ENCODE results near the gene MET. TPM values are rescaled to one million over a fixed set of nuclear protein-coding genes. Genes with fewer than 3 reads are reported as not detected.

The MET gene
- total and polyA plus RNA-seq, 2 of the 8 experiments (the other 6 are each of a cell fraction or from before 2014, with no cell fraction given): 3.5 to 12.9 TPM

DNA sequence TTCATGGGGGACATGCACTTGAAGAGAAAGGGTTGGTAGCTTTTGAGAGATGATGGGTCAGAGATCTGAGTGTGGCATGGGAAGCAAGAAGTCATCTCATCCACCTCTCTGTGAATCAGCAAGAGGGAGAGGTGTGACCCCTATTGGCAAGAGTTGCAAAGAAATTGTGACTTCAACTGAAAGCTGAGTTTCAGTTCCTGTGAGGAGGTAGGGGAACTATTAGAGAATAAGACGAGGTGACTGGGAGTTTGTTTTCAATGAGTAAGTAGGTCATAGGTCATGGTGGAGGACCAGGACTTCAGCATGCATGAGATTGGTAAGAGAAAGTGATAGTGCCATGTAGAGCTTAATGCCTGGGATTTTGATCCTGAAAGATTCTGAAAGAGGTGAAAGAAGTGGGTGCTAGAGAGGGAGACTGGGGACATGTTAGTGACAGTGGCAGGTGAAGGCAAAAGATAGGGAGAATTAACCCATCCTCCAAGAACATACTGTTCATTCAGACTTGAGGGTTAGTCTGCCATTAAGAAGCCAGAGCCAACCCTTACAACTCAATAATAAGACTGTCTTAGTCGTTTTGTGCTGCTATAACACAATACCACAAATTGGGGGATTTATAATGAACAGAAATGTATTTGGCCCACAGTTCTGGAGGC, 114.9 kb downstream of the MET start:
- no peak overlapping the region for H3K14ac ChIP-seq (ENCODE audit: insufficient read length)
- H3K23ac ChIP-seq (ENCODE audit: insufficient read length): no peak overlapping the region
- H4K91ac ChIP-seq (replicated peaks; ENCODE audit: insufficient read length, low read length): no peak overlapping the region
- H3K4ac ChIP-seq (replicated peaks; ENCODE audit: insufficient read length, low read depth, low read length): no peak overlapping the region
- H2AK5ac ChIP-seq (ENCODE audit: low read depth, low read length): no peak overlapping the region
- H3K36me3 ChIP-seq (ENCODE audit: control insufficient read depth in 2 of 4, insufficient read depth in 4 of 4, low read length in 3 of 4): no peaks in the 10 kb centered on the region
- no peak overlapping the region for H2BK120ac ChIP-seq (replicated peaks; ENCODE audit: low read depth, low read length)
- H3K4me1 ChIP-seq (replicated peaks in 1 of 4; ENCODE audit: control insufficient read depth in 3 of 4, insufficient read depth in 4 of 4, low read length in 3 of 4): peaks cover 0 to 8% (median 6%) of the 10 kb centered on the region in 4 experiments; a peak in 4 of 7 replicates
- no peak overlapping the region for H2BK5ac ChIP-seq (ENCODE audit: low read depth, low read length)
- H3K9me3 ChIP-seq (ENCODE audit: insufficient read depth in 2 of 2, low read depth in 1 of 2, low read length in 1 of 2): no peaks in the 10 kb centered on the region
- no peaks in the 10 kb centered on the region for H3K27me3 ChIP-seq (replicated peaks in 1 of 4; ENCODE audit: control insufficient read depth in 3 of 4, extremely low read depth in 1 of 4, insufficient read depth in 3 of 4, low read length in 3 of 4)
- no peaks in the 10 kb centered on the region for H3K23me2 ChIP-seq (ENCODE audit: low read depth, low read length)
- H2AFZ ChIP-seq (ENCODE audit: low read length): no peak overlapping the region
- H4K8ac ChIP-seq (ENCODE audit: extremely low read depth, insufficient read depth, low read length): no peak overlapping the region
- no peak overlapping the region for H3K4me2 ChIP-seq (ENCODE audit: insufficient read depth in 1 of 2, low read depth in 2 of 2, low read length in 2 of 2)
- H3K9ac ChIP-seq (replicated peaks in 1 of 4; ENCODE audit: extremely low read depth in 1 of 4, low read depth in 3 of 4, low read length in 3 of 4): no peak overlapping the region
- H2BK20ac ChIP-seq (ENCODE audit: low read length): no peak overlapping the region; the same call in 1 of the 2 replicates
- H3K27ac ChIP-seq (ENCODE audit: low read depth, low read length): no peak overlapping the region
- ChIA-PET CTCF (ENCODE audit: partially characterized antibody) (interaction anchor here (0.5 to 6.0 kb wide), 26 partner anchors 10 to 532 kb away, joined by 3 to 57 read pairs (median 3); no protein-coding TSS in a partner anchor), POLR2A (ENCODE audit: partially characterized antibody) (no interaction called here)
- H3K4me3 ChIP-seq (ENCODE audit: extremely low read depth in 1 of 4, insufficient read depth in 2 of 4, low read depth in 3 of 4, low read length in 4 of 4): no peak overlapping the region
- H2BK12ac ChIP-seq (ENCODE audit: low read depth, low read length): no peak overlapping the region
- no peaks in the 10 kb centered on the region for H3K79me2 ChIP-seq (ENCODE audit: control insufficient read depth in 1 of 2, insufficient read depth in 2 of 2, low read length in 2 of 2)
- TF ChIP-seq GTF2F1 (IDR thresholded peaks at IDR 0.05; ENCODE audit: borderline replicate concordance, low read depth, low read length) (no peak), RFX5 (IDR thresholded peaks at IDR 0.05; ENCODE audit: borderline replicate concordance, low read depth, low read length) (no peak), RAD21 (IDR thresholded peaks at IDR 0.05 in 1 of 2, conservative IDR thresholded peaks at IDR 0.05 in 1 of 2; ENCODE audit: low read depth in 2 of 2, low read length in 2 of 2) (peak; percentile 84 to 89)
- TF ChIP-seq, protein P1, sequence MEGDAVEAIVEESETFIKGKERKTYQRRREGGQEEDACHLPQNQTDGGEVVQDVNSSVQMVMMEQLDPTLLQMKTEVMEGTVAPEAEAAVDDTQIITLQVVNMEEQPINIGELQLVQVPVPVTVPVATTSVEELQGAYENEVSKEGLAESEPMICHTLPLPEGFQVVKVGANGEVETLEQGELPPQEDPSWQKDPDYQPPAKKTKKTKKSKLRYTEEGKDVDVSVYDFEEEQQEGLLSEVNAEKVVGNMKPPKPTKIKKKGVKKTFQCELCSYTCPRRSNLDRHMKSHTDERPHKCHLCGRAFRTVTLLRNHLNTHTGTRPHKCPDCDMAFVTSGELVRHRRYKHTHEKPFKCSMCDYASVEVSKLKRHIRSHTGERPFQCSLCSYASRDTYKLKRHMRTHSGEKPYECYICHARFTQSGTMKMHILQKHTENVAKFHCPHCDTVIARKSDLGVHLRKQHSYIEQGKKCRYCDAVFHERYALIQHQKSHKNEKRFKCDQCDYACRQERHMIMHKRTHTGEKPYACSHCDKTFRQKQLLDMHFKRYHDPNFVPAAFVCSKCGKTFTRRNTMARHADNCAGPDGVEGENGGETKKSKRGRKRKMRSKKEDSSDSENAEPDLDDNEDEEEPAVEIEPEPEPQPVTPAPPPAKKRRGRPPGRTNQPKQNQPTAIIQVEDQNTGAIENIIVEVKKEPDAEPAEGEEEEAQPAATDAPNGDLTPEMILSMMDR (IDR thresholded peaks at IDR 0.05; ENCODE audit: control extremely low read depth in 1 of 3, insufficient read depth in 1 of 3, low read depth in 1 of 3, low read length in 3 of 3): peak in 2 of 3 experiments; percentile 67 to 68; a peak in 3 of 4 replicates
- no peaks in the 10 kb centered on the region for H3K79me1 ChIP-seq (ENCODE audit: low read depth, low read length)
- DNase-seq (ENCODE audit: low read depth in 1 of 2, low spot score in 2 of 2): no peak
- no peak overlapping the region for H4K5ac ChIP-seq (ENCODE audit: insufficient read length, low read depth, low read length)
- FAIRE-seq: peak; percentile 70
- H3K56ac ChIP-seq (replicated peaks; ENCODE audit: insufficient read length, low read depth, low read length): no peak overlapping the region
- H3K18ac ChIP-seq (ENCODE audit: extremely low read depth, low read length): no peak overlapping the region; the same call in 1 of the 2 replicates
- H4K20me1 ChIP-seq (replicated peaks in 1 of 2; ENCODE audit: control insufficient read depth in 1 of 2, insufficient read depth in 2 of 2, low read length in 2 of 2): no peaks in the 10 kb centered on the region
- H2BK15ac ChIP-seq (ENCODE audit: low read length): no peak overlapping the region
- WGBS, 2 experiments (ENCODE audit: extremely low coverage in 1 of 2, insufficient coverage in 1 of 2, insufficient read length in 1 of 2, insufficient replicate concordance in 2 of 2, low coverage in 1 of 2, low lambda C conversion rate in 2 of 2, missing lambda C conversion rate in 1 of 2): 75% methylated on average over 2 of the region's 2 CpGs; no CpG with 5 or more reads in 1 of the 2 experiments
